ENCODE measurements around the gene BLCAP. TPM values are rescaled to one million over a fixed set of nuclear protein-coding genes. Genes with fewer than 3 reads are reported as not detected.
"Not testable (repeated sequence)": the region's sequence is repeated elsewhere in the genome, so short reads cannot be mapped to it uniquely, and the experiment has no call there.

Gene BLCAP, protein sequence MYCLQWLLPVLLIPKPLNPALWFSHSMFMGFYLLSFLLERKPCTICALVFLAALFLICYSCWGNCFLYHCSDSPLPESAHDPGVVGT
- 86.2 TPM for polyA plus RNA-seq (2012; ENCODE audit: insufficient read depth, insufficient read length, low read depth)

DNA sequence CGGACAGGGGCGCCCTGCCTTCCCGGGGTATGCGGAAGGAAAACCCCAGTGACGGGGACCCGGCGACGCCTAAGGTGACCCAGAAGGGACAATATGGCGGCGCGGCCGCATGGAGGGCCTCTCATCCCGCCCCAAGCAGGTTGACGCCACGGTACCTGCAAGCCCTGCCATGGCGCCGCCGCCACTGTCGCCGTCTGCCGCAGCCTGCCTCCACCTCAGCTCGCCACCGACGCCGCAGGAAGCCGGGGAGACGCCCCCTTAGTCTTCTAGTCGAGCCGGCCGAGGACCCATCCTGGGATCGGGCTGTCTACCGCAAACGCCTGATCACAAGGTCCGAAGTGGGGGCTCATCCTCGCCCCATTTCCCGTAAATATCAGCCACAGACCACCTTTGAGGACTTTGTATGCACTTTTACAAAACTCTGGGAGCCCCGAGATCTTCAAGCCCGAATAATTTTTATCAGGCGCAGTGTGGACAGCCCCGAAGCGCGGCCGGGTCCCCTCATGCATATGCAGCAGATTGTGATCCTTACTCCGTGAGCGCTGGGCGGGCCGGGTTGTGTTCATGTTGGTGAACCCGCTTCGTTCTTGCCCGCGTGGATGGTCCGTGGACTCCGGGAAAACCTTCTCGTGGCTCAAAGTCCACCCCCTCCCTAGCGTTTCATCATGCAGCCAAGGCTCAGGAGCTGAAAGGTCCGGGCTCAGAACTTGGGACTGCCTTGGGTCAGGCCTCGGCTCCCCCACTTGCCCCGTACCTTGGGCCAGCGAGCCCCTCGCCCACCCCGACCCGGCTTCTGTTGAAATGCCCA is at the start of gene BLCAP:
Gene BLCAP (minus strand): TSS at position 239 of the 808 bp plus-strand sequence. CDS start 8,702 bp downstream, outside the sequence.
- DNase-seq: peak; percentile 93
- Histone ChIP-seq H3K27me3 (no peaks in the 10 kb centered on the region), H3K36me3 (no peaks in the 10 kb centered on the region; the same call in 1 of the 2 replicates), H3K9me3 (no peaks in the 10 kb centered on the region), H3K4me3 (ENCODE audit: low read depth, low read length) (peak within 1 kb of the TSS; percentile 97), H3K4me1 (no peaks in the 10 kb centered on the region)
- TF ChIP-seq, protein P1, sequence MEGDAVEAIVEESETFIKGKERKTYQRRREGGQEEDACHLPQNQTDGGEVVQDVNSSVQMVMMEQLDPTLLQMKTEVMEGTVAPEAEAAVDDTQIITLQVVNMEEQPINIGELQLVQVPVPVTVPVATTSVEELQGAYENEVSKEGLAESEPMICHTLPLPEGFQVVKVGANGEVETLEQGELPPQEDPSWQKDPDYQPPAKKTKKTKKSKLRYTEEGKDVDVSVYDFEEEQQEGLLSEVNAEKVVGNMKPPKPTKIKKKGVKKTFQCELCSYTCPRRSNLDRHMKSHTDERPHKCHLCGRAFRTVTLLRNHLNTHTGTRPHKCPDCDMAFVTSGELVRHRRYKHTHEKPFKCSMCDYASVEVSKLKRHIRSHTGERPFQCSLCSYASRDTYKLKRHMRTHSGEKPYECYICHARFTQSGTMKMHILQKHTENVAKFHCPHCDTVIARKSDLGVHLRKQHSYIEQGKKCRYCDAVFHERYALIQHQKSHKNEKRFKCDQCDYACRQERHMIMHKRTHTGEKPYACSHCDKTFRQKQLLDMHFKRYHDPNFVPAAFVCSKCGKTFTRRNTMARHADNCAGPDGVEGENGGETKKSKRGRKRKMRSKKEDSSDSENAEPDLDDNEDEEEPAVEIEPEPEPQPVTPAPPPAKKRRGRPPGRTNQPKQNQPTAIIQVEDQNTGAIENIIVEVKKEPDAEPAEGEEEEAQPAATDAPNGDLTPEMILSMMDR (IDR thresholded peaks at IDR 0.05; ENCODE audit: low read depth, low read length): no peak

DNA sequence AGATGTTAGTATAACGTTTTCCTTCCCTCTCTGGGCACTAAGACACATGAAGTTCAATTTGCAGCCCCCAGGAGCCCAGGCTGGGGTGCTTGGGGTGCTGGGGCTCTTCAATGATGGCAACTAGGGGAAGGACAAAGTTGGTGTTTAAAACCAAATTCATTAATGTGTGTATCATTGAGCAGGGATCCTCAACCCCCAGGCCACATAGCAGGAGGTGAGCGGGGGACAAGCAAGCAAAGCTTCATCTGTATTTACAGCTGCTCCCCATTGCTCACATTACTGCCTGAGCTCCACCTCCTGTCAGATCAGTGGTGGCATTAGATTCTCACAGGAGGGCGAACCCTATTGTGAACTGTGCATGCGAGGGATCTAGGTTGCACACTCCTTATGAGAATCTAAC is 49.8 kb upstream of the BLCAP start:
- DNase-seq; H3K9me3 ChIP-seq; H3K36me3 ChIP-seq; H3K27me3 ChIP-seq; H3K4me1 ChIP-seq; H3K4me3 ChIP-seq (ENCODE audit: low read depth, low read length): not testable (repeated sequence)

DNA sequence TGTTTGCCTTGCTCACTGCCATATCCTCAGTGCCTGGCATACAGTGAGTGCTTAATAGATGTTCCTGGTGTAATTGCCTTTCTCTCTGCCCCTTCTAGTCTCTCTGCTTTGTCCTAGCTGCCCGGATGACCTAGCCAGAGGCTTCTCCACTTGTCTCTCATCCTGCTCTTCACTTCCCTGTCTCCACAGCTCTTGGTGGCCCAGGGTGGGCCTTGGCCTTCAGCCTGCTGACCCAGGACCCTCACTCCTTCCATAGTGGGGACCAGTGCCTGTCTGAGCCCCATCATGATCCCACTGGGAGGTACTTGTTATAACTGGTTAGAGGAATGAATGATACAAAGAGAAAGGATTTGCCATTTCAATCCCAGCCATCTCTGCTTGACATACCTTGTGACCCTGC is 49.2 kb upstream of the BLCAP start:
- Histone ChIP-seq H3K36me3 (no peaks in the 10 kb centered on the region), H3K9me3 (no peaks in the 10 kb centered on the region), H3K4me1 (no peaks in the 10 kb centered on the region), H3K4me3 (ENCODE audit: low read depth, low read length) (no peak overlapping the region), H3K27me3 (no peaks in the 10 kb centered on the region)
- TF ChIP-seq, protein P1 (IDR thresholded peaks at IDR 0.05; ENCODE audit: low read depth, low read length): no peak
- DNase-seq: no peak

DNA sequence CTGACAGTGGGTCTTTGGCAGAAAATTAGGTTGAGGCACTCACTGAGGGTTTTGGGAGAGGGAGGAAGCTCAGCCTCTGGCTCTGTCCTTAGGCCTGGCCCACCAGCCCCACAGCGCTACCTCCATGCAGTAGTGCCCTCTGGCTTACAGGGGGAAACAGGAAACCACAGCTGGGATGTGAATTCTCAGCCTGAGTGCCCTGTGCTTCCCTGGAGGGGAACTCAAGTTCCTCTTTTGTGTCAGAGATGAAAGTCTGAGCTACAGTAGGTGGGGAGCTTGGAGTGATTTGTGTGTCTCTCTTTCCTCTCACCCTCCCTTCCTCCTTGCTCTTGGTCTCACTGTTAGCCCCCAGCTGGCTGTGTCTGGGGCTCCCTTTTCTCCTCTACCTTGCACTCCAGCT is 48.2 kb upstream of the BLCAP start:
- no peak for DNase-seq
- no peaks in the 10 kb centered on the region for H3K36me3 ChIP-seq
- no peak overlapping the region for H3K4me3 ChIP-seq (ENCODE audit: low read depth, low read length)
- H3K9me3 ChIP-seq: no peaks in the 10 kb centered on the region
- no peaks in the 10 kb centered on the region for H3K27me3 ChIP-seq
- TF ChIP-seq, protein P1 (IDR thresholded peaks at IDR 0.05; ENCODE audit: low read depth, low read length): no peak
- H3K4me1 ChIP-seq: no peaks in the 10 kb centered on the region

DNA sequence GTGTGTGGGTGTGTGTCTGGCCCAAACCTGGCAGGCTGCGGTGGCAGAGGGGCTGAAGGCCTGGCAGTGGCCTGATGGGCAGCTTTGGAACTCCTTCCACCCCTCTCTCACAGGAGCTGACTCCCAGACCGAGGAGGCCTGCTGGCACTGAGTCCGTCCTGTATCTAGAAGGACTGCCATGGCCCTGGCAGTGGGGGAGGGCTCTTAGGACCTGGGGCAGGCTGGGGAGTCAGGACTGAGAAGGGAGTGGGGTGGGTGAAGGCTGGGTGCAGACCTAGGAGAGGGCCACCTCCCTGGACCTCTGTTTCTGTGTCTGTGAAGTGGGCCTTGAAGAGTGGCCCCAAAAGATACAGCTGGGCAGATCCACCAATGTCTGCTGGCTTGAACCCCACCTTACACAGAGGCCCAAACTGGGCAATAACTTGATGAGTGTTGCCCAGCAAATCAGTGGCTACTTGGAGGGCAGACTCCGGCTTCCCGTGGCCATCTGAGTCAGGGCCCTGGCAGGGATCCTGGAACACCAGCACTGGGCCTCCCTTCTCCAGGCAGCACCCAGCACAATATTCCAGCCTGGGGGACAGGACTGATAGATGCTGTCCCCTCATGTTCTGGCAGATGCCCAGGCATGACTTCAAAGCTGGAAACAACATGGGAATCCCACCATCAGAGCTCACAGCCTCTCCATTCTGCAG is 46.7 kb upstream of the BLCAP start:
- no peak for DNase-seq
- Histone ChIP-seq H3K27me3 (no peaks in the 10 kb centered on the region), H3K36me3 (no peaks in the 10 kb centered on the region), H3K9me3 (no peaks in the 10 kb centered on the region), H3K4me3 (ENCODE audit: low read depth, low read length) (no peak overlapping the region), H3K4me1 (no peaks in the 10 kb centered on the region)
- TF ChIP-seq, protein P1 (IDR thresholded peaks at IDR 0.05; ENCODE audit: low read depth, low read length): no peak

DNA sequence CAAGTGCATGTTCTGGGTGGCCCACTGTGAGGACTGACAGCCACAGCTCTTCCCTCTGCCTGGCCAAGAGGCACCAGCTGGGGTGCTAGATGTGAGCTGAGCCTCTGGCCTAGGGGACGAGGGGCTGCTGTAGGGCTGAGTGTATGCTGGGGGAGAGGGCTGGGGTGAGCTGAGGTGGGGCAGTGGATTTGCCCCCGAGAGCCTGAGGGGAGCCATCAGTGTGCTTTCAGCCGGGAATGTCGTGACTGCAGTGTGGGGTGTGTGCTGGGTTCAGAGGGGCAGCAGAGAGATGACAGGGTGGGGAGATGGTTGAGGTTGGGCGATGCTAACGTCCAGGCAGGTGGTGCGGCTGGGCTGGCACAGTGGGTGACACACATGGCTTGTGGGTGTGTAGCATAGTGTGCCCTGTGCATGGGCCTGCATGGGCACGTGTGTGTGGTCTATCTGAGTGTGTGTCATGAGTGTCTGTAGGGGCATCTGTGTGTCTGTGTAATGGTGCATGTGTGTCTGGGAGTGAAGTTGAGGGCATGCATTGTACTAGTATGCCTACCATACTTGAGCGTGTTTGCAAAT is 46.0 kb upstream of the BLCAP start:
- Histone ChIP-seq H3K4me3 (ENCODE audit: low read depth, low read length) (no peak overlapping the region), H3K36me3 (no peaks in the 10 kb centered on the region), H3K9me3 (no peaks in the 10 kb centered on the region), H3K4me1 (no peaks in the 10 kb centered on the region), H3K27me3 (no peaks in the 10 kb centered on the region)
- TF ChIP-seq, protein P1 (IDR thresholded peaks at IDR 0.05; ENCODE audit: low read depth, low read length): no peak
- no peak for DNase-seq

All from BE2C (cell line).